Muscle layer of duodenum (tissue), 2 donors: ENCODE data around the gene MAK.
"Not testable (repeated sequence)": the region's sequence is repeated elsewhere in the genome, so short reads cannot be mapped to it uniquely, and the experiment has no call there.

Source experiments
- H3K27ac ChIP-seq: one replicate; pipeline ENCODE4 v1.7.0; 2013; ENCODE audit warnings: mild to moderate bottlenecking, low read length
- H3K27me3 ChIP-seq: one replicate; pipeline ENCODE4 v1.7.0; 2013; ENCODE audit warnings: low read depth, mild to moderate bottlenecking, control low read depth, low read length
- H3K36me3 ChIP-seq, 2 donors: one replicate each; pipeline ENCODE4 v1.7.0; 2013; ENCODE audit warnings: low read length in 2 of 2, control low read depth in 1 of 2, mild to moderate bottlenecking in 1 of 2; ENCODE audit not compliant: insufficient read depth in 2 of 2, control insufficient read depth in 1 of 2
- H3K4me1 ChIP-seq, 2 donors: one replicate each; pipeline ENCODE4 v1.7.0; 2013; ENCODE audit warnings: low read length in 2 of 2, mild to moderate bottlenecking in 2 of 2, control low read depth in 1 of 2, moderate library complexity in 1 of 2; ENCODE audit not compliant: insufficient read depth in 2 of 2, control insufficient read depth in 1 of 2
- H3K4me3 ChIP-seq, 2 donors: one replicate each; pipeline ENCODE4 v1.7.0; 2013; ENCODE audit warnings: low read length in 2 of 2, low read depth in 1 of 2, mild to moderate bottlenecking in 1 of 2
- H3K9me3 ChIP-seq, 2 donors: one replicate each; pipeline ENCODE4 v1.7.0; 2013; ENCODE audit warnings: low read length in 2 of 2, control low read depth in 1 of 2, mild to moderate bottlenecking in 1 of 2; ENCODE audit not compliant: control insufficient read depth in 1 of 2
- donor health status: healthy.

The MAK gene

DNA sequence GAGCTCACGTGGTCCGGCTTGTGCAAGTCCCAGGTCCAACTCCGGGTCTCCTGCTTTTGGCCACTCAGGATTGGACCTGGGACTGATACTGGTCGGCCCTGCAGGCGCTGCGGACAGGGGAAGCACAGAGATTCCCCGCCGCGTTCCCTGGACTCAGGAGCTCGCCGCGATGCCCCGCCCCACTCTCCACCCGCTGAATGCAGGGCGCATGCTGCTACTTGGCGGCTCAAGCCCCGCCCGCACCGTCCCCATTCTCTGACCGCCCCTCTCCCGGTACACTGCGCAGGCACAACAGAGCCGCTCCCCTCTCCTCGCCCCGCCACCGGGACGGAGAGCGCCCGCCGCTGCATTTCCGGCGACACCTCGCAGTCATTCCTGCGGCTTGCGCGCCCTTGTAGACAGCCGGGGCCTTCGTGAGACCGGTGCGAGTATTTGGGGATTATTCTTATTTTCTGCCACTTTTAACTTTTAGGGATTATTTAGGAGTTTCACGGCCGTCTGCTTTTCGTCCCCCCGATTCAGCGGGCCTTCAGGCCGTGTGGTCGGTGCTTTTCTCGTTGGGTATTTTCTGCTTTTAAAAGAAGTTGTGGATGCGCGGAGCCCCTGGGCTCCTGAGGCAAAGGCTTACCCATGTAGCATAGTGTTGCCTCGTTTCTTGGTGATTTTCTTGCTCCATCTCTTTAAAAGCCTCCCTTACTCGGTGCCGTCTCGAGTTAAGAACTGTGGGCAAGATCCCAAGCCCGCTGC lies 115.3 kb downstream of the MAK start, which contains the start of gene TMEM14C:
Gene TMEM14C (plus strand): TSS at position 251 of the 747 bp plus-strand sequence. CDS start 1,544 bp downstream, outside the sequence.
- no peaks in the 10 kb centered on the region for H3K9me3 ChIP-seq
- peak within 1 kb of the TSS; percentile 88 for H3K27ac ChIP-seq
- H3K27me3 ChIP-seq: no peaks in the 10 kb centered on the region
- H3K4me3 ChIP-seq: peak within 1 kb of the TSS; percentile 82 to 87
- H3K36me3 ChIP-seq: peaks cover 0 to 15% of the 10 kb centered on the region in 2 donors
- H3K4me1 ChIP-seq: peaks cover 0 to 34% of the 10 kb centered on the region in 2 donors

GRCh38 chr6:10722570-10722819 lies 115.8 kb downstream of the MAK start:
- peak overlapping the region; percentile 82 to 87 for H3K4me3 ChIP-seq
- no peaks in the 10 kb centered on the region for H3K9me3 ChIP-seq
- peaks cover 0 to 34% of the 10 kb centered on the region in 2 donors for H3K4me1 ChIP-seq
- H3K27ac ChIP-seq: peak overlapping the region; percentile 86
- H3K27me3 ChIP-seq: no peaks in the 10 kb centered on the region
- peaks cover 0 to 12% of the 10 kb centered on the region in 2 donors for H3K36me3 ChIP-seq

GRCh38 chr6:10721850-10722569 lies 116.3 kb downstream of the MAK start:
- Histone ChIP-seq H3K4me1 (peaks cover 0 to 34% of the 10 kb centered on the region in 2 donors), H3K36me3 (peaks cover 0 to 11% of the 10 kb centered on the region in 2 donors), H3K4me3 (peak overlapping the region; percentile 82 to 87), H3K9me3 (no peaks in the 10 kb centered on the region), H3K27me3 (no peaks in the 10 kb centered on the region), H3K27ac (peak overlapping the region; percentile 86)

GRCh38 chr6:10720960-10721849 lies 117.1 kb downstream of the MAK start:
- peak overlapping the region; percentile 46 to 83 for H3K4me3 ChIP-seq
- not testable (repeated sequence) for H3K27me3 ChIP-seq, H3K9me3 ChIP-seq, H3K27ac ChIP-seq, H3K36me3 ChIP-seq
- peaks cover 0 to 34% of the 10 kb centered on the region in 2 donors for H3K4me1 ChIP-seq

GRCh38 chr6:10720265-10720959 lies 117.9 kb downstream of the MAK start:
- Histone ChIP-seq H3K9me3 (no peaks in the 10 kb centered on the region), H3K27me3 (no peaks in the 10 kb centered on the region), H3K4me1 (peaks cover 0 to 34% of the 10 kb centered on the region in 2 donors), H3K4me3 (peak overlapping the region; percentile 46 to 83), H3K36me3 (peaks cover 0 to 3% of the 10 kb centered on the region in 2 donors), H3K27ac (peak overlapping the region; percentile 51)

DNA sequence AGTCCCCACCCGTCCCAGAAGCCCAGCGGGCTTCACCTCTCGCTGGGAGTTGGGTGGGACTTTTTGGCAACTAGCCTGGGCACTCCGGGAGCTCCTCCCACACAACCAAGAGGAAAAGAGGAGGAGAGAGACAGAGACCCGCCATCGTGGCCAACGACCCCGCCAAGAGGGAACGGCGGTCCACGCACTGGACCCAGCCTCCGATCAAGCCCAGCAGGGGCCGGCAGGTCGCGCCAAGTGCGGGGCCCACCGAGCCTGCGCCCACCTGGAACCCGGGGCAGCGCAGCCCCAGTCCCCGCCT lies 118.4 kb downstream of the MAK start:
- Histone ChIP-seq H3K27ac (peak overlapping the region; percentile 51), H3K27me3 (no peaks in the 10 kb centered on the region), H3K36me3 (peaks cover 0 to 3% of the 10 kb centered on the region in 2 donors), H3K4me3 (peak overlapping the region; percentile 46 to 83), H3K4me1 (peaks cover 0 to 30% of the 10 kb centered on the region in 2 donors), H3K9me3 (no peaks in the 10 kb centered on the region)

DNA sequence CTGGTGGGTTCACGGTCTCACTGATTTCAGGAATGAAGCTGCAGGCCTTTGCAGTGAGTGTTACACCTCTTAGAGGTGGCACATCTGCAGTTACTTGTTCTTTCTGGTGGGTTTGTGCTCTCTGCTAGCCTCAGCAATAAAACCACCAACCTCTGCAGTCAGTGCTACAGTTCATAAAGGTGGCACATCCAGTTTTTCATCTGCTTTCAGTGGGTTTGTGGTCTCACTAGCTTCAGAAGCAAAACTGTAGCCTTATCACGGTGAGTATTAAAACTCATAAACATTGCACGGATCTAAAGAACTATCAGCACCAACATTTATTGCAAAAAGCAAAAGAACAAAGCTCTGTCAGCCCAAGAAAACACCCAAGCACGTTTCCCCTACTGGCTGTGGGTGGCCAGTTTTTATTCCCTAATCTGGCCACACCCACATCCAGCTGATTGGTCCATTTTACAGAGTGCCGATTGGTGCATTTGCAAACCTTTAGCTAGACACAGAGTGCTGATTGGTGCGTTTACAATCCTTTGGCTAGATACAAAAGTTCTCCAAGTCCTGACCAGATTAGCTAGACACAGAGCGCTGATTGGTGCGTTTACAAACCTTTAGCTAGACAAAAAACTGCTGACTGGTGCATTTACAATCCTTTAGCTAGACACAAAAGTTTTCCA lies 118.9 kb downstream of the MAK start:
- peak overlapping the region; percentile 46 to 83 for H3K4me3 ChIP-seq
- H3K36me3 ChIP-seq: peaks cover 0 to 3% of the 10 kb centered on the region in 2 donors
- peaks cover 0 to 26% of the 10 kb centered on the region in 2 donors for H3K4me1 ChIP-seq
- H3K27ac ChIP-seq: peak overlapping the region; percentile 51
- no peaks in the 10 kb centered on the region for H3K9me3 ChIP-seq
- H3K27me3 ChIP-seq: no peaks in the 10 kb centered on the region

GRCh38 chr6:10713962-10714361 lies 124.4 kb downstream of the MAK start:
- H3K4me1 ChIP-seq: no peaks in the 10 kb centered on the region
- H3K36me3 ChIP-seq: peaks cover 3 to 9% of the 10 kb centered on the region in 2 donors
- H3K4me3 ChIP-seq: no peak overlapping the region
- H3K27me3 ChIP-seq: no peaks in the 10 kb centered on the region
- no peaks in the 10 kb centered on the region for H3K9me3 ChIP-seq
- no peak overlapping the region for H3K27ac ChIP-seq
